Small intestine (tissue), 7 donors: ENCODE measurements around the gene GINS2. TPM values are rescaled to one million over a fixed set of nuclear protein-coding genes. Genes with fewer than 3 reads are reported as not detected.

Source experiments
- DNase-seq, 2 donors: peaks; one replicate each; pipeline versions ENCODE4 v3.0.0 to v3.0.0-alpha.2; 2013
- FAIRE-seq: peaks from 2 replicates; lab custom pipeline; 2012; peaks lifted over from hg19 to GRCh38; lab: Jason Lieb, UNC
- H3K27ac ChIP-seq, 3 donors: one replicate each; pipeline ENCODE4 v1.5.1; 2013; ENCODE audit warnings: low read length in 2 of 3, mild to moderate bottlenecking in 2 of 3, control low read depth in 1 of 3, inconsistent platforms in 1 of 3, low read depth in 1 of 3, moderate library complexity in 1 of 3
- H3K27me3 ChIP-seq, 3 donors: one replicate each; pipeline ENCODE4 v1.6.1; 2013; ENCODE audit warnings: low read length in 3 of 3, inconsistent platforms in 1 of 3; ENCODE audit not compliant: control insufficient read depth in 3 of 3, insufficient read depth in 3 of 3
- H3K36me3 ChIP-seq, 3 donors: one replicate each; pipeline ENCODE4 v1.6.1; 2013; ENCODE audit warnings: low read length in 3 of 3, inconsistent platforms in 1 of 3, low read depth in 1 of 3, mild to moderate bottlenecking in 1 of 3, moderate library complexity in 1 of 3; ENCODE audit not compliant: control insufficient read depth in 3 of 3, insufficient read depth in 2 of 3
- H3K4me1 ChIP-seq, 3 donors: one replicate each; pipeline ENCODE4 v1.6.1; 2013; ENCODE audit warnings: low read length in 2 of 3, inconsistent platforms in 1 of 3, low read depth in 1 of 3, mild to moderate bottlenecking in 1 of 3, moderate library complexity in 1 of 3; ENCODE audit not compliant: control insufficient read depth in 3 of 3, insufficient read depth in 2 of 3
- H3K4me3 ChIP-seq, 3 donors: one replicate each; pipeline ENCODE4 v1.5.1; 2013; ENCODE audit warnings: low read length in 3 of 3, control low read depth in 1 of 3, inconsistent platforms in 1 of 3, low read depth in 1 of 3, mild to moderate bottlenecking in 1 of 3, moderate library complexity in 1 of 3
- H3K9me3 ChIP-seq, 2 donors: one replicate each; pipeline ENCODE4 v1.6.1; 2013; ENCODE audit warnings: low read depth in 1 of 2, low read length in 1 of 2; ENCODE audit not compliant: control insufficient read depth in 2 of 2, insufficient read depth in 1 of 2
- WGBS, 3 donors: extraction: QIAGEN DNeasy Blood & Tissue Kit; methylation state at CpG; one replicate each; pipeline ENCODE4 v1.1.7; 2013; 5-methylcytosine and 5-hydroxymethylcytosine counted together
- polyA plus RNA-seq, 4 donors: library from polyadenylated mRNA; stranded (reverse) in 3 of 4; unstranded in 1 of 4; fragments of 200-250 nt in 3 of 4; fragments of 120-200 nt in 1 of 4; gene quantifications; one replicate each; pipeline versions ENCODE4 v1.2.1 to v1.2.3, GENCODE V29; 2013
- donor health status: healthy with polysubstance abuse.
- donor health status: control.
- donor health status: control.
- donor health status: Bipolar disorder and iron deficiency.
- donor health status: healthy.

Gene GINS2
- polyA plus RNA-seq, 4 donors: 2.0 to 11.2 (median 6.4) TPM

DNA sequence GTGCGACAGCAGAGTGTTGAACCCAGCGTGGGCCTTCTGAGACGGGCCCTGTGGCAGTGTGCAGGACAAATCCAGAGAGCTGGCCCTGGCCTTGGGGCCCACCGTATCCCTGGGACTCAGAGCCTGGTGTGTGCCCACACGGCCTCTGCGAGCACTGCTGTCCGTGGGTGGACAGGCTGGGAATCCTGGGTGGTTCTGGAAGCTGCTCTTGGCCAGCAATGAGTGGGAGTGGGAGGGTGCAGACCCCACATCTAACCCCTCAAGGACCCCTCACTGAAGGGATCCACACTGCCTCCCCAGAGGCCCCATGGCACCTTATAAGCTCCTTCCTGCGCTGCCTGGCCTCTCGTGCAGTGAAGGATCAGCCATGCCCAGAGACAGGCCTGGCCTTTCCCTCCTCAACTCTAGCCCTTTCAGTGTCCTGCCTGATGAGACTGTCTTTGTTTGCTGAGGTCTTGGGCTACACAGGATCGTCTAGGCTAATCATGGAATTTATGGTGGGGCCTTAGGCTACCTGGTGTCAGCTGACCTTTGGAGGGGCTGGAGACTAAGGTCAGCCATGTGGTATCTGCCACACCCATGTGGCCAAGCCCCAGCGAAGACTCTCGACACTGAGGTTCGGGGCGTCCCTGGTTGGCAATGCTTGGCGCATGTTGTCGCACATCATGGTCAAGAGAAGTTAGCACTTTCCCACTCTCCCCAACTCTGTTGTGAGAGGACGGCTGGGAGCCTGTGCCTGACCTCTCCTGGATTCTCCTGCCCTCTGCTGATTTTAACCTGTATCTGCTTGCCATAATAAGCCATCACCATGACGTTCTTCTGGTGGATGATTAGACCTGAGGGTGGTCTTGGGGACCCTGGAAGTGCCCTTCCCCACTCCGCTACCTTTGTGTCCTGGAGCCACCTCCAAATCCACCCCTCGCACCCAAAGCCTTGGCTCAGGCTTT is 16.4 kb upstream of the GINS2 start:
- Histone ChIP-seq H3K36me3 (peaks cover 0 to 2% (median 0%) of the 10 kb centered on the region in 3 donors), H3K27me3 (peaks cover 0 to 6% (median 0%) of the 10 kb centered on the region in 3 donors), H3K4me3 (no peak overlapping the region), H3K9me3 (peaks cover 0 to 7% of the 10 kb centered on the region in 2 donors), H3K27ac (no peak overlapping the region), H3K4me1 (no peaks in the 10 kb centered on the region)
- FAIRE-seq (no peak), DNase-seq (no peak)
- WGBS, 3 donors: 85 to 88% (median 88%) methylated on average over 20 of the region's 20 CpGs

DNA sequence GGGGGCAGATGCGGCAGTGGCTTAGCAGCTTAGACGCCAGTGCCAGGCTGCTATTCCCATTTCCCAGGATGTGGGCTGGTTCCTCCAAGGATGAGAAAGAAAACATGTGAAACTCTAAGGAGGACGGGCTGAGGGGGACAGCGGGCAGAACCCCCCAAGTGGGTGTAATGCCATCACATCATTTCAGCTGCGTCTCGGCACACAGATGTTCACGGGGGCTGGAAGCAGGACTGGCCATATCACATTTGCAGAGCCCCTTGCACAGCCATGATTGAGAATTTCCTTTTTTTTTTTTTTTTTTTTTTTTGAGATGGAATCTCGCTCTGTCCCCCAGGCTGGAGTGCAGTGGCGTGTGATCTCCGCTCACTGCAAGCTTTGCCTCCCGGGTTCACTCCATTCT is 15.3 kb upstream of the GINS2 start:
- H3K36me3 ChIP-seq: no peaks in the 10 kb centered on the region
- no peak for FAIRE-seq
- H3K27me3 ChIP-seq: no peaks in the 10 kb centered on the region
- H3K9me3 ChIP-seq: peaks cover 0 to 7% of the 10 kb centered on the region in 2 donors
- H3K27ac ChIP-seq: no peak overlapping the region
- WGBS, 3 donors: 91 to 94% (median 93%) methylated on average over 10 to 11 of the region's 11 CpGs
- no peak for DNase-seq
- peaks cover 0 to 9% (median 0%) of the 10 kb centered on the region in 3 donors for H3K4me1 ChIP-seq
- H3K4me3 ChIP-seq: no peak overlapping the region

DNA sequence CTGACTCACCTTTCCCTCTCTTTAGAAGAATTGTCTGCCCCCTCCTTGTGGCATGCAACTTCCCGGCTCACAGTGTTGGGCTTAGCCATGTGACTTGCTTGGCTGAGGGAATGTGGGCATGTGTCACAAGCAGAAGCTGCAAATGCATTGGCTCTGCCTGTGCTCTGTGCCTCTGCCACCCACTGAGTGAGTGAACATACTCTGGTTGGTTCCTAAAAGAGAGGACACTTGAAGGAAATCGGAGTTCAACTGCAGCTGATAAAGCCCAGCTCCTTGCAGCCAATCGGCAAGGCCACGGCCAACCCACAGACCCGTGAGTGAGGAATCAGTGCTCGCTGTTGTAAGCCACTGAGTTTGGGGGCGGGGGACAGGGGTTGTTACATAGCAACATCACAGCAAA is 10.9 kb upstream of the GINS2 start:
- DNase-seq: no peak
- Histone ChIP-seq H3K4me1 (peaks cover 0 to 14% (median 0%) of the 10 kb centered on the region in 3 donors), H3K27me3 (peaks cover 0 to 2% (median 0%) of the 10 kb centered on the region in 3 donors), H3K4me3 (no peak overlapping the region), H3K36me3 (no peaks in the 10 kb centered on the region), H3K9me3 (peaks cover 0 to 7% of the 10 kb centered on the region in 2 donors), H3K27ac (no peak overlapping the region)
- FAIRE-seq: no peak
- WGBS, 3 donors: 59 to 63% (median 61%) methylated on average over 7 of the region's 7 CpGs

DNA sequence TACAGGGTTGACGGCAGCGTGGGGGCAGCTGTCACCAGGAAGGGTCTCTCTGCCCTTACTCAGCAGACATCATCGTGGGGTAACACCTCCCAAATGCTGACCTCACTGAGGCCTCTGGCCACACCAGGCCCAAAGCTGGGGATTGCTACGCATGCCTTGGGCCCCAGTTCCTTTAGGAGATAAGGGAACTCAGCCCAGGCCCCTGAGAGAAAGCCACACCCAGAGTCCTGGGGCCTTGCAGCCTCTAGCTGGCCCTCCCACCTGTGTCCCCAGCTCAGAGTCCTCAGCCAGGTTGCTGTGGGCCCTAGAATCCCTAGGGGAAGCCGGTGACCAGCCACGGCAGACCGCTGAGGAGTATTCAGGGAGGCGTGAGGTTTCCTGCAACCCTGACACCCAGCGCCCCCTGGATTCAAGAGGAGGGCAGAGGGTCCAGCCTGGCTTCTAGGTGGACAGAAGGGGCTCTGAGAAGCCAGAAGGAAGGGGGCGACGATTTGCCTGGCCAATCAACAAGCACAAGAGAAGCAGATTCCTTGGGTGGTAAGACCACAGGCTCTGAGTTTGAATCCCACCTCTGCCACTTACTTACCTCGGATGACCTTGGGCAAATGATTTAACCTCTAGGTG is 10.3 kb upstream of the GINS2 start:
- DNase-seq (peak in 1 of 2 donors; percentile 57), FAIRE-seq (no peak)
- 63 to 71% (median 70%) methylated on average over 12 of the region's 12 CpGs for WGBS, 3 donors
- peaks cover 0 to 14% (median 0%) of the 10 kb centered on the region in 3 donors for H3K4me1 ChIP-seq
- H3K9me3 ChIP-seq: peaks cover 0 to 7% of the 10 kb centered on the region in 2 donors
- H3K27ac ChIP-seq: no peak overlapping the region
- no peak overlapping the region for H3K4me3 ChIP-seq
- peaks cover 0 to 2% (median 0%) of the 10 kb centered on the region in 3 donors for H3K27me3 ChIP-seq
- no peaks in the 10 kb centered on the region for H3K36me3 ChIP-seq

DNA sequence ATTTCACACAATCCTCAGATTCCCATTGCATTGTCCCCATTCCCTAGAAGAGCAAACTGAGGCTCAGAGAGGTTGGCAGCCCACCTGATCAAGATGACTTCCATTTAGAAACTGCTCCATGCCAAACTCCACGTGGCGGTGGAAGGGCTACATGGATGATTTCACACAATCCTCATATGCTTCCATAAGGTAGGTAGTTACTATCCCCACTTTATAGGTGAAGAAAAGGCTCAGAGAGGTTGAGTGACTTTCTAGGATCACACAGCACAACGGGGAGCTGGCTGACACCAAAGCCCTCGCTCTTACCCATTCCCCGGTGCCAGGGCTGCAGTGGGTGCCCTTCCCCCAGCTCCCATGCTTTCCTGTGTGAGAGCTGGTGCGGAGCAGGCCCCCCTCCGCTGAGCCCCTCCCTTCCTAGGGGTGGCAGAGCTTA is 9.7 kb upstream of the GINS2 start:
- Histone ChIP-seq H3K27me3 (peaks cover 0 to 2% (median 0%) of the 10 kb centered on the region in 3 donors), H3K4me1 (peaks cover 0 to 14% (median 0%) of the 10 kb centered on the region in 3 donors), H3K27ac (no peak overlapping the region), H3K36me3 (no peaks in the 10 kb centered on the region), H3K9me3 (peaks cover 0 to 7% of the 10 kb centered on the region in 2 donors), H3K4me3 (no peak overlapping the region)
- FAIRE-seq (no peak), DNase-seq (no peak)
- WGBS, 3 donors: 83 to 89% (median 86%) methylated on average over 7 of the region's 7 CpGs

DNA sequence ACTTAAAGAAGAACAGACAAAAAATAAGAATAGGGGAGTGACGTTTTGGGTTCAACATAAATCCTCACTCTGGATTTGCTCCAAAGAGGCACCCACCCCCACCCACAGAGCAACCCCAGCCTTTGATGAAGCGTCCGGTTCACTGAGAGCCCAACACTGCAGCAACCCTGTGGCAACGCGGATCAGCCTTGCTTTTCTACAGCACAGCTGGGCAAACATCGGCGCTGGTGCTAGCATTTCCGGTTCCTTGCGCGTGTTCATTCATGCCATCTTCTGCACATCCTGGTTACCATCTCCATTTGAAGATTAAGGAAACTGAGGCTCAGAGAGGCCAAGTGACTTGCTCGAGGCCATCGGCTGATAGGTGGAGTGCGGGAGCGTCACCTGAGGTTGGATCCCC is 8.7 kb upstream of the GINS2 start:
- DNase-seq (no peak), FAIRE-seq (no peak)
- Histone ChIP-seq H3K27me3 (peaks cover 0 to 2% (median 2%) of the 10 kb centered on the region in 3 donors), H3K36me3 (no peaks in the 10 kb centered on the region), H3K4me3 (no peak overlapping the region), H3K4me1 (peaks cover 0 to 14% (median 0%) of the 10 kb centered on the region in 3 donors), H3K9me3 (peaks cover 0 to 7% of the 10 kb centered on the region in 2 donors), H3K27ac (no peak overlapping the region)
- WGBS, 3 donors: 79 to 83% (median 82%) methylated on average over 14 of the region's 14 CpGs

DNA sequence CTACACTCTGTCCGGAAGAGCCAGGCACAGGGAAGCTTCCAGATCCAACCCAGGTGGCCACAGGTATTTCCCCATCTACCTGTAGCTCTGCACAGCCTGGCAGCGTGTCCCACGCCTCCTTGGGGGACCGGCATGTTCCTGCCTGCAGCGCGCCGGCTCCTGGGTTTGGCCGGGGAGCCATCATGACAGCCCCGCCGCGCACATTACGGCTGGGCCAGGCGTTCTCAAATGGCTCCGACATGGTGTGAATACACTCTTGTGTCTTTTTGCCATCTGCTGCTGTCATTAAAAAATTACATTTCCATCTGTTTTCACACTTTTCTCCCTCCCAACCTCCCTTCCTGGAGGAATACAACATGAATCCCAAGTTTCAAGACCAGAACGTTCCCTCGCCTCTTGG is 8.0 kb upstream of the GINS2 start:
- Histone ChIP-seq H3K9me3 (peaks cover 0 to 4% of the 10 kb centered on the region in 2 donors), H3K4me1 (peaks cover 0 to 14% (median 0%) of the 10 kb centered on the region in 3 donors), H3K27ac (no peak overlapping the region), H3K4me3 (no peak overlapping the region), H3K36me3 (no peaks in the 10 kb centered on the region), H3K27me3 (peaks cover 0 to 3% (median 2%) of the 10 kb centered on the region in 3 donors)
- WGBS, 3 donors: 78 to 89% (median 86%) methylated on average over 16 of the region's 16 CpGs
- DNase-seq (no peak), FAIRE-seq (no peak)
